ENCODE results near the gene ARFGAP1.

GRCh38 chr20:63284981-63285524, 12.4 kb downstream of the ARFGAP1 start:
- TF ChIP-seq, protein P1, sequence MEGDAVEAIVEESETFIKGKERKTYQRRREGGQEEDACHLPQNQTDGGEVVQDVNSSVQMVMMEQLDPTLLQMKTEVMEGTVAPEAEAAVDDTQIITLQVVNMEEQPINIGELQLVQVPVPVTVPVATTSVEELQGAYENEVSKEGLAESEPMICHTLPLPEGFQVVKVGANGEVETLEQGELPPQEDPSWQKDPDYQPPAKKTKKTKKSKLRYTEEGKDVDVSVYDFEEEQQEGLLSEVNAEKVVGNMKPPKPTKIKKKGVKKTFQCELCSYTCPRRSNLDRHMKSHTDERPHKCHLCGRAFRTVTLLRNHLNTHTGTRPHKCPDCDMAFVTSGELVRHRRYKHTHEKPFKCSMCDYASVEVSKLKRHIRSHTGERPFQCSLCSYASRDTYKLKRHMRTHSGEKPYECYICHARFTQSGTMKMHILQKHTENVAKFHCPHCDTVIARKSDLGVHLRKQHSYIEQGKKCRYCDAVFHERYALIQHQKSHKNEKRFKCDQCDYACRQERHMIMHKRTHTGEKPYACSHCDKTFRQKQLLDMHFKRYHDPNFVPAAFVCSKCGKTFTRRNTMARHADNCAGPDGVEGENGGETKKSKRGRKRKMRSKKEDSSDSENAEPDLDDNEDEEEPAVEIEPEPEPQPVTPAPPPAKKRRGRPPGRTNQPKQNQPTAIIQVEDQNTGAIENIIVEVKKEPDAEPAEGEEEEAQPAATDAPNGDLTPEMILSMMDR (IDR thresholded peaks at IDR 0.05; ENCODE audit: insufficient read depth, low read depth, low read length), result no peak
- TF ChIP-seq EZH2 (IDR thresholded peaks at IDR 0.05; ENCODE audit: insufficient read depth, low read length), result no peak
